Heart left ventricle (tissue), 13 donors: ENCODE measurements around the gene SCN1B.

Experiments
- POLR2A ChIP-seq, 2 donors: fragments of 450-650 bp; IDR thresholded peaks; one replicate each; pipeline ENCODE4 v1.6.1; 2017; ENCODE audit warnings: antibody characterized with exemption in 2 of 2, mild to moderate bottlenecking in 2 of 2, moderate library complexity in 2 of 2
- TF ChIP-seq, protein P1 (sequence below), 12 donors: fragments of 200-600 bp; sonication (generic) in 4 of 12; IDR thresholded peaks; one replicate each; pipeline versions ENCODE4 v1.5.0 to v1.8.0; 2018 to 2022; ENCODE audit warnings: antibody characterized with exemption in 12 of 12, mild to moderate bottlenecking in 5 of 12
- donor health status: ischemic (EF 13 %, LVEDD 7.1; RV severe dilation, severe dysfunction).
- donor health status: DM: no; HTN: yes; CAD: no.
- donor health status: DM: no; HTN: no; CAD: no.
- donor health status: ischemic (EF 25% LVEDD 6.9; RV normal size, moderate dysfunction).
- donor health status: ischemic (EF 25% LVEDD 5.7; RV mildly dilated, moderate dysfunction).
- donor health status: ischemic (EF 35%, LVEDD 5.7; RV mildly dilated, moderate dysfunction).
- donor health status: nonischemic (EF 11% LVEDD 7.7; RV severe dilation, severe dysfunction).
- donor health status: DM: yes; HTN: yes; CAD: no.
- donor health status: PGD.
- donor health status: ischemic (EF 29% LVEDD 5.4; RV normal size, mild dysfunction).
- donor health status: nonischemic (EF 23%, LVEDD 6.1; RV moderate dilation, normal function).

DNA sequence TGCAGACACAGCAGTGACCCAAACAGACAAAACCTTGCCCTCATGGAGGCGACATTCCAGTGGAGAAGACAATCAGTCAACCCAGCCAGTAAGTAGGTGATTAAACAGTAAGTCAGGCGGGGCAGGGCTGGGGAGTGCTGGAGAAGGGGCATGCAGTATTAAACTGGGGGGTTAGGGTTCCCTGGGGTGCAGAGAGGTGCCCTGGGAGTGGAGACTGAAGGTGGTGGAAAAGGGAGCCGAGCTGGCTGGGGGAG is 54.2 kb downstream of the SCN1B start:
- TF ChIP-seq, protein P1, sequence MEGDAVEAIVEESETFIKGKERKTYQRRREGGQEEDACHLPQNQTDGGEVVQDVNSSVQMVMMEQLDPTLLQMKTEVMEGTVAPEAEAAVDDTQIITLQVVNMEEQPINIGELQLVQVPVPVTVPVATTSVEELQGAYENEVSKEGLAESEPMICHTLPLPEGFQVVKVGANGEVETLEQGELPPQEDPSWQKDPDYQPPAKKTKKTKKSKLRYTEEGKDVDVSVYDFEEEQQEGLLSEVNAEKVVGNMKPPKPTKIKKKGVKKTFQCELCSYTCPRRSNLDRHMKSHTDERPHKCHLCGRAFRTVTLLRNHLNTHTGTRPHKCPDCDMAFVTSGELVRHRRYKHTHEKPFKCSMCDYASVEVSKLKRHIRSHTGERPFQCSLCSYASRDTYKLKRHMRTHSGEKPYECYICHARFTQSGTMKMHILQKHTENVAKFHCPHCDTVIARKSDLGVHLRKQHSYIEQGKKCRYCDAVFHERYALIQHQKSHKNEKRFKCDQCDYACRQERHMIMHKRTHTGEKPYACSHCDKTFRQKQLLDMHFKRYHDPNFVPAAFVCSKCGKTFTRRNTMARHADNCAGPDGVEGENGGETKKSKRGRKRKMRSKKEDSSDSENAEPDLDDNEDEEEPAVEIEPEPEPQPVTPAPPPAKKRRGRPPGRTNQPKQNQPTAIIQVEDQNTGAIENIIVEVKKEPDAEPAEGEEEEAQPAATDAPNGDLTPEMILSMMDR (IDR thresholded peaks at IDR 0.05) = no peak
- TF ChIP-seq POLR2A (IDR thresholded peaks at IDR 0.05) = no peak
